GM23248 (cell line): ENCODE results near the gene THADA. TPM values are rescaled to one million over a fixed set of nuclear protein-coding genes. Genes with fewer than 3 reads are reported as not detected.
"Not testable (repeated sequence)": the region's sequence is repeated elsewhere in the genome, so short reads cannot be mapped to it uniquely, and the experiment has no call there.

ENCODE experiments used
- DNase-seq: peaks from one replicate; pipeline ENCODE4 v3.0.0-alpha.2; 2015
- H2AFZ ChIP-seq: fragments of 200-600 bp; sonication (generic); 2 replicates; pipeline ENCODE4 v1.6.1; 2016; ENCODE audit warnings: antibody characterized with exemption
- H3F3A ChIP-seq: fragments of 200-600 bp; sonication (generic); 2 replicates; pipeline ENCODE4 v1.6.1; 2016; ENCODE audit warnings: mild to moderate bottlenecking, antibody characterized with exemption, mixed run types; ENCODE audit not compliant: insufficient read depth
- H3K27ac ChIP-seq: fragments of 200-600 bp; sonication (generic); 2 replicates; pipeline ENCODE4 v1.5.1; 2016; ENCODE audit warnings: mild to moderate bottlenecking
- H3K27me3 ChIP-seq: fragments of 200-600 bp; sonication (generic); replicated peaks from 2 replicates; pipeline ENCODE4 v1.6.1; 2016; ENCODE audit warnings: mild to moderate bottlenecking; ENCODE audit not compliant: insufficient read depth
- H3K36me3 ChIP-seq: fragments of 200-600 bp; sonication (generic); 2 replicates; pipeline ENCODE4 v1.6.1; 2016; ENCODE audit warnings: low read depth, mild to moderate bottlenecking
- H3K4me1 ChIP-seq: fragments of 200-600 bp; sonication (generic); 2 replicates; pipeline ENCODE4 v1.6.1; 2016; ENCODE audit warnings: mild to moderate bottlenecking; ENCODE audit not compliant: insufficient read depth
- H3K4me2 ChIP-seq: fragments of 200-600 bp; sonication (generic); one replicate; pipeline ENCODE4 v1.6.1; 2016; ENCODE audit warnings: mild to moderate bottlenecking; ENCODE audit not compliant: unreplicated experiment
- H3K4me3 ChIP-seq: fragments of 200-600 bp; sonication (generic); 2 replicates; pipeline ENCODE4 v1.5.1; 2016; ENCODE audit warnings: mild to moderate bottlenecking
- H3K79me2 ChIP-seq: fragments of 200-600 bp; sonication (generic); 2 replicates; pipeline ENCODE4 v1.6.1; 2016; ENCODE audit warnings: mild to moderate bottlenecking; ENCODE audit not compliant: insufficient read depth
- H3K9ac ChIP-seq: fragments of 200-600 bp; sonication (generic); 2 replicates; pipeline ENCODE4 v1.6.1; 2016; ENCODE audit warnings: mild to moderate bottlenecking
- H3K9me2 ChIP-seq: fragments of 200-600 bp; sonication (generic); 2 replicates; pipeline ENCODE4 v1.6.1; 2016; ENCODE audit warnings: mixed run types, mild to moderate bottlenecking, moderate library complexity; ENCODE audit not compliant: insufficient read depth
- H3K9me3 ChIP-seq: fragments of 200-600 bp; sonication (generic); one replicate; pipeline ENCODE4 v1.6.1; 2017; ENCODE audit warnings: low read depth
- H4K20me1 ChIP-seq: fragments of 200-600 bp; sonication (generic); 2 replicates; pipeline ENCODE4 v1.6.0; 2016; ENCODE audit not compliant: insufficient read depth
- EZH2 ChIP-seq: fragments of 200-600 bp; sonication (generic); IDR thresholded peaks from 2 replicates; pipeline ENCODE4 v1.6.1; 2018; ENCODE audit warnings: antibody characterized with exemption, mild to moderate bottlenecking; ENCODE audit not compliant: insufficient read depth, poor library complexity, severe bottlenecking
- EZH2phosphoT487 ChIP-seq: fragments of 200-600 bp; sonication (generic); IDR thresholded peaks from 2 replicates; pipeline ENCODE4 v1.6.1; 2018; ENCODE audit warnings: antibody characterized with exemption, moderate library complexity, mild to moderate bottlenecking, low read depth; ENCODE audit not compliant: insufficient read depth
- WGBS, 2 experiments: methylation state at CpG; one replicate each; pipeline ENCODE4 v1.1.6; 2015 to 2017; ENCODE audit warnings: low lambda C conversion rate in 2 of 2, low coverage in 1 of 2; ENCODE audit errors: missing lambda C conversion rate in 2 of 2; 5-methylcytosine and 5-hydroxymethylcytosine counted together
- in situ Hi-C: fragments of 300-500 bp; cut with MboI; formaldehyde crosslinking; loops from 2 replicates; pipeline ENCODE4 v1.15.0; 2020
- polyA plus RNA-seq: library from polyadenylated mRNA; unstranded; fragments of >200 nt; fragmentation: Nextera tagmentation; extraction: Ambion mirVana; gene quantifications from 2 replicates; pipeline ENCODE4 v1.2.1, GENCODE V29; 2016
- total RNA-seq: library from RNA; depleted of rRNA; stranded (reverse); fragments of >200 nt; shearing (Covaris generic); gene quantifications from 2 replicates; pipeline ENCODE4 v1.2.3, GENCODE V29; 2014

The THADA gene
- total and polyA plus RNA-seq, 2 experiments from 2014 or later: 14.1 to 15.8 TPM

GRCh38 chr2:43289331-43289730, 306.5 kb downstream of the THADA start:
- H3K4me2 ChIP-seq: no peak overlapping the region
- 90 to 93% methylated on average over 4 of the region's 4 CpGs for WGBS, 2 experiments
- H3K9me3 ChIP-seq: no peaks in the 10 kb centered on the region
- peaks cover 4% of the 10 kb centered on the region for H3K4me1 ChIP-seq
- H2AFZ ChIP-seq: no peak overlapping the region
- in situ Hi-C loops: no loop called here
- no peaks in the 10 kb centered on the region for H3K79me2 ChIP-seq
- no peaks in the 10 kb centered on the region for H3K9me2 ChIP-seq
- no peaks in the 10 kb centered on the region for H3K27me3 ChIP-seq
- H3K9ac ChIP-seq: no peak overlapping the region
- H3K36me3 ChIP-seq: no peaks in the 10 kb centered on the region; the same call in 1 of the 2 replicates
- TF ChIP-seq EZH2phosphoT487 (no peak), EZH2 (no peak)
- H3K27ac ChIP-seq: no peak overlapping the region
- DNase-seq: no peak
- H4K20me1 ChIP-seq: no peaks in the 10 kb centered on the region
- no peak overlapping the region for H3K4me3 ChIP-seq
- peaks cover 11% of the 10 kb centered on the region for H3F3A ChIP-seq

- in situ Hi-C loops: no loop called here
- WGBS, 2 experiments: 88 to 91% methylated on average over 4 of the region's 4 CpGs
- Histone ChIP-seq H3K9ac (no peak overlapping the region), H3K4me1 (no peaks in the 10 kb centered on the region), H3F3A (peaks cover 6% of the 10 kb centered on the region; the same call in 1 of the 2 replicates), H2AFZ (no peak overlapping the region), H3K36me3 (no peaks in the 10 kb centered on the region; the same call in 1 of the 2 replicates), H3K9me3 (no peaks in the 10 kb centered on the region), H3K79me2 (no peaks in the 10 kb centered on the region), H3K9me2 (no peaks in the 10 kb centered on the region), H3K27ac (no peak overlapping the region), H3K4me2 (no peak overlapping the region), H3K27me3 (no peaks in the 10 kb centered on the region), H3K4me3 (no peak overlapping the region), H4K20me1 (no peaks in the 10 kb centered on the region)
- TF ChIP-seq EZH2phosphoT487 (no peak), EZH2 (no peak)
- DNase-seq: no peak
Measured at GRCh38 chr2:43288417-43289305, 307.2 kb downstream of the THADA start.

DNA sequence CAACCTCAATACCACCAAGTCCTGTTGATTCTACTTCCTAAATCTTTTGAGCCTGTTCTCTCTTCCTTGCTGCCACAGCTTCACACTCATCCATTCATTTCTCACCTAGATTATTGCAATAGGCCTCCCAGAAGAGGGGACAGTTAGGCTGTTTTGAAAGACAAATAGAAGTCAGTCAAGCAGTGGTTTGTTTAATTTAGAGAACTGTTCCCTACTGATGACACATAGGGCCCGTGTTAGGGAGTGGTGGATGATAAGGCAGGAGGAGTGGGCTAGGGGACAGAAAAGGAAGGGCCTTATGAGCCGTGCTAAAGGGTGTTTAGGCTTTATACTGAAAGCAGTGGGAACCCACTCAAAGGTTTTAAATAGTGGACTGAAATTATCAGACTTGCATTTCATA, 309.9 kb downstream of the THADA start:
- H3K4me3 ChIP-seq: no peak overlapping the region
- no peak overlapping the region for H3K9ac ChIP-seq
- H3K9me2 ChIP-seq: no peaks in the 10 kb centered on the region
- in situ Hi-C loops: no loop called here
- no peaks in the 10 kb centered on the region; the same call in 1 of the 2 replicates for H3K36me3 ChIP-seq
- no peaks in the 10 kb centered on the region for H4K20me1 ChIP-seq
- WGBS, 2 experiments: 93 to 95% methylated on average over 2 of the region's 2 CpGs
- no peaks in the 10 kb centered on the region for H3K27me3 ChIP-seq
- no peaks in the 10 kb centered on the region for H3K4me1 ChIP-seq
- no peaks in the 10 kb centered on the region for H3K9me3 ChIP-seq
- no peak overlapping the region for H3K4me2 ChIP-seq
- TF ChIP-seq EZH2: no peak
- no peak for TF ChIP-seq EZH2phosphoT487
- no peaks in the 10 kb centered on the region for H3F3A ChIP-seq
- no peak overlapping the region for H3K27ac ChIP-seq
- DNase-seq: no peak
- no peaks in the 10 kb centered on the region for H3K79me2 ChIP-seq
- no peak overlapping the region for H2AFZ ChIP-seq

GRCh38 chr2:43284967-43285366, 310.9 kb downstream of the THADA start:
- 96 to 100% methylated on average over 1 of the region's 1 CpG for WGBS, 2 experiments
- Histone ChIP-seq H3K27me3 (no peaks in the 10 kb centered on the region), H4K20me1 (no peaks in the 10 kb centered on the region), H3K27ac (no peak overlapping the region), H2AFZ (no peak overlapping the region), H3F3A (no peaks in the 10 kb centered on the region), H3K4me2 (no peak overlapping the region), H3K4me3 (no peak overlapping the region), H3K36me3 (no peaks in the 10 kb centered on the region; the same call in 1 of the 2 replicates), H3K9ac (no peak overlapping the region), H3K9me2 (no peaks in the 10 kb centered on the region), H3K79me2 (no peaks in the 10 kb centered on the region), H3K9me3 (no peaks in the 10 kb centered on the region), H3K4me1 (no peaks in the 10 kb centered on the region)
- DNase-seq: no peak
- in situ Hi-C loops: no loop called here
- TF ChIP-seq EZH2 (no peak), EZH2phosphoT487 (no peak)

GRCh38 chr2:43284347-43284746, 311.5 kb downstream of the THADA start:
- in situ Hi-C loops, H2AFZ ChIP-seq, H3K4me3 ChIP-seq, DNase-seq, H4K20me1 ChIP-seq, H3K9me2 ChIP-seq, H3K9ac ChIP-seq, H3K27ac ChIP-seq, H3K79me2 ChIP-seq, H3K27me3 ChIP-seq, H3F3A ChIP-seq, H3K4me2 ChIP-seq, H3K4me1 ChIP-seq, H3K9me3 ChIP-seq, H3K36me3 ChIP-seq: not testable (repeated sequence)
- 94 to 100% methylated on average over 6 of the region's 6 CpGs for WGBS, 2 experiments
